ENCODE measurements around the gene CA12.

CA12 gene

GRCh38 chr15:63412551-63412950 is 30.9 kb upstream of the CA12 start:
- TF ChIP-seq POLR2AphosphoS5 (IDR thresholded peaks at IDR 0.05; ENCODE audit: low read depth), result no peak
- TF ChIP-seq CTCF (IDR thresholded peaks at IDR 0.05; ENCODE audit: insufficient read depth, low read length), result no peak
- TF ChIP-seq SPI1 (IDR thresholded peaks at IDR 0.05; ENCODE audit: borderline replicate concordance, low read depth), result no peak
- no peak for TF ChIP-seq GABPA (IDR thresholded peaks at IDR 0.05; ENCODE audit: low read depth)
- TF ChIP-seq, protein P1, sequence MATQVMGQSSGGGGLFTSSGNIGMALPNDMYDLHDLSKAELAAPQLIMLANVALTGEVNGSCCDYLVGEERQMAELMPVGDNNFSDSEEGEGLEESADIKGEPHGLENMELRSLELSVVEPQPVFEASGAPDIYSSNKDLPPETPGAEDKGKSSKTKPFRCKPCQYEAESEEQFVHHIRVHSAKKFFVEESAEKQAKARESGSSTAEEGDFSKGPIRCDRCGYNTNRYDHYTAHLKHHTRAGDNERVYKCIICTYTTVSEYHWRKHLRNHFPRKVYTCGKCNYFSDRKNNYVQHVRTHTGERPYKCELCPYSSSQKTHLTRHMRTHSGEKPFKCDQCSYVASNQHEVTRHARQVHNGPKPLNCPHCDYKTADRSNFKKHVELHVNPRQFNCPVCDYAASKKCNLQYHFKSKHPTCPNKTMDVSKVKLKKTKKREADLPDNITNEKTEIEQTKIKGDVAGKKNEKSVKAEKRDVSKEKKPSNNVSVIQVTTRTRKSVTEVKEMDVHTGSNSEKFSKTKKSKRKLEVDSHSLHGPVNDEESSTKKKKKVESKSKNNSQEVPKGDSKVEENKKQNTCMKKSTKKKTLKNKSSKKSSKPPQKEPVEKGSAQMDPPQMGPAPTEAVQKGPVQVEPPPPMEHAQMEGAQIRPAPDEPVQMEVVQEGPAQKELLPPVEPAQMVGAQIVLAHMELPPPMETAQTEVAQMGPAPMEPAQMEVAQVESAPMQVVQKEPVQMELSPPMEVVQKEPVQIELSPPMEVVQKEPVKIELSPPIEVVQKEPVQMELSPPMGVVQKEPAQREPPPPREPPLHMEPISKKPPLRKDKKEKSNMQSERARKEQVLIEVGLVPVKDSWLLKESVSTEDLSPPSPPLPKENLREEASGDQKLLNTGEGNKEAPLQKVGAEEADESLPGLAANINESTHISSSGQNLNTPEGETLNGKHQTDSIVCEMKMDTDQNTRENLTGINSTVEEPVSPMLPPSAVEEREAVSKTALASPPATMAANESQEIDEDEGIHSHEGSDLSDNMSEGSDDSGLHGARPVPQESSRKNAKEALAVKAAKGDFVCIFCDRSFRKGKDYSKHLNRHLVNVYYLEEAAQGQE (IDR thresholded peaks at IDR 0.05; ENCODE audit: insufficient replicate concordance, low read depth), result no peak
- H3K4me3 ChIP-seq (replicated peaks; ENCODE audit: insufficient read depth, low read length), result no peak overlapping the region
- H3K27me3 ChIP-seq (ENCODE audit: insufficient read depth, poor library complexity, severe bottlenecking), result no peaks in the 10 kb centered on the region
- H3K27ac ChIP-seq (replicated peaks), result no peak overlapping the region
- no peak for DNase-seq (ENCODE audit: low read depth in 1 of 2, low spot score in 1 of 2)

GRCh38 chr15:63411866-63412265 is 30.2 kb upstream of the CA12 start:
- Histone ChIP-seq H3K27ac (replicated peaks) (no peak overlapping the region), H3K27me3 (ENCODE audit: insufficient read depth, poor library complexity, severe bottlenecking) (no peaks in the 10 kb centered on the region), H3K4me3 (replicated peaks; ENCODE audit: insufficient read depth, low read length) (no peak overlapping the region)
- TF ChIP-seq GABPA (IDR thresholded peaks at IDR 0.05; ENCODE audit: low read depth) (no peak), SPI1 (IDR thresholded peaks at IDR 0.05; ENCODE audit: borderline replicate concordance, low read depth) (no peak), CTCF (IDR thresholded peaks at IDR 0.05; ENCODE audit: insufficient read depth, low read length) (no peak), POLR2AphosphoS5 (IDR thresholded peaks at IDR 0.05; ENCODE audit: low read depth) (no peak)
- TF ChIP-seq, protein P1 (IDR thresholded peaks at IDR 0.05; ENCODE audit: insufficient replicate concordance, low read depth), result no peak
- DNase-seq (ENCODE audit: low read depth in 1 of 2, low spot score in 1 of 2), result no peak

GRCh38 chr15:63409179-63409578 is 27.5 kb upstream of the CA12 start:
- TF ChIP-seq POLR2AphosphoS5 (IDR thresholded peaks at IDR 0.05; ENCODE audit: low read depth) (no peak), CTCF (IDR thresholded peaks at IDR 0.05; ENCODE audit: insufficient read depth, low read length) (no peak), GABPA (IDR thresholded peaks at IDR 0.05; ENCODE audit: low read depth) (no peak)
- Histone ChIP-seq H3K4me3 (replicated peaks; ENCODE audit: insufficient read depth, low read length) (no peak overlapping the region), H3K27ac (replicated peaks) (no peak overlapping the region), H3K27me3 (ENCODE audit: insufficient read depth, poor library complexity, severe bottlenecking) (no peaks in the 10 kb centered on the region)
- no peak for DNase-seq (ENCODE audit: low read depth in 1 of 2, low spot score in 1 of 2)

GRCh38 chr15:63408524-63408923 is 26.9 kb upstream of the CA12 start:
- H3K27ac ChIP-seq (replicated peaks), result no peak overlapping the region
- TF ChIP-seq POLR2AphosphoS5 (IDR thresholded peaks at IDR 0.05; ENCODE audit: low read depth) (no peak), CTCF (IDR thresholded peaks at IDR 0.05; ENCODE audit: insufficient read depth, low read length) (no peak)
- TF ChIP-seq, protein P1 (IDR thresholded peaks at IDR 0.05; ENCODE audit: insufficient replicate concordance, low read depth), result no peak
- H3K4me3 ChIP-seq (replicated peaks; ENCODE audit: insufficient read depth, low read length), result no peak overlapping the region
- H3K27me3 ChIP-seq (ENCODE audit: insufficient read depth, poor library complexity, severe bottlenecking), result no peaks in the 10 kb centered on the region
- DNase-seq (ENCODE audit: low read depth in 1 of 2, low spot score in 1 of 2), result no peak
